Adrenal gland (tissue), 5 donors: Measurements from ENCODE around the gene SRBD1.

Experiments
- CTCF ChIP-seq, 6 experiments: fragments of 450-650 bp in 4 of 6; fragments of 200-600 bp in 2 of 6; sonication (generic) in 1 of 6; IDR thresholded peaks; 1 replicate in 5 of 6; 2 replicates in 1 of 6; pipeline versions ENCODE4 v1.5.1 to v1.8.0; 2016 to 2021; ENCODE audit warnings: antibody characterized with exemption in 6 of 6, mild to moderate bottlenecking in 2 of 6, moderate library complexity in 1 of 6
- POLR2A ChIP-seq, 2 donors: fragments of 450-650 bp; IDR thresholded peaks; one replicate each; pipeline ENCODE4 v1.6.1; 2017; ENCODE audit warnings: antibody characterized with exemption in 2 of 2, mild to moderate bottlenecking in 2 of 2, moderate library complexity in 1 of 2
- donor health status: DM: no; HTN: no; CAD: no.

- TF ChIP-seq CTCF (IDR thresholded peaks at IDR 0.05) (no peak), POLR2A (IDR thresholded peaks at IDR 0.05) (no peak)
Observed at GRCh38 chr2:45648636-45649035, 37.6 kb upstream of the SRBD1 start.
